Measurements from ENCODE around the gene ACSL4. TPM values are rescaled to one million over a fixed set of nuclear protein-coding genes. Genes with fewer than 3 reads are reported as not detected.

ACSL4 gene
- total RNA-seq, 1 experiment from 2014 or later: 38.3 TPM

GRCh38 chrX:109760922-109761250 is 27.8 kb upstream of the ACSL4 start:
- Mint-ChIP-seq H3K27ac (ENCODE audit: unreplicated experiment) (no peak overlapping the region), H3K36me3 (ENCODE audit: insufficient read depth, unreplicated experiment) (no peaks in the 10 kb centered on the region)
- intact Hi-C loops (cut with micrococcal nuclease; ENCODE audit: unreplicated experiment): no loop called here

GRCh38 chrX:109760209-109760921 is 27.3 kb upstream of the ACSL4 start:
- intact Hi-C loops (cut with micrococcal nuclease; ENCODE audit: unreplicated experiment): no loop called here
- H3K27ac Mint-ChIP-seq (ENCODE audit: unreplicated experiment): no peak overlapping the region
- BruUV-seq (replicated peaks): no TSS peak

More at GRCh38 chrX:109760922-109761250, 27.8 kb upstream of the ACSL4 start:
- Mint-ChIP-seq H3K27me3 (ENCODE audit: insufficient read depth, unreplicated experiment) (no peaks in the 10 kb centered on the region), H3K4me1 (ENCODE audit: low read depth, unreplicated experiment) (peaks cover 7% of the 10 kb centered on the region), H3K9me3 (ENCODE audit: unreplicated experiment) (peaks cover 2% of the 10 kb centered on the region), H3K4me3 (ENCODE audit: unreplicated experiment) (no peak overlapping the region)
- Histone ChIP-seq H3K27me3 (replicated peaks; ENCODE audit: control insufficient read depth, insufficient read depth, low read length) (no peaks in the 10 kb centered on the region), H3K4me1 (no peaks in the 10 kb centered on the region), H3K36me3 (ENCODE audit: control insufficient read depth, insufficient read depth, low read length) (no peaks in the 10 kb centered on the region), H3K9me3 (no peaks in the 10 kb centered on the region), H3K4me3 (ENCODE audit: low read depth, low read length) (no peak overlapping the region)
- no peak for DNase-seq
- POLR2A ChIA-PET: interaction anchor here (0.7 kb wide), 1 partner anchor 21 kb away, joined by 3 read pairs; no protein-coding TSS in a partner anchor
- no TSS peak for BruUV-seq (replicated peaks)
- CTCF ChIA-PET: no interaction called here
- no peak for TF ChIP-seq CTCF (IDR thresholded peaks at IDR 0.05; ENCODE audit: insufficient read depth in 1 of 2, low read depth in 1 of 2, low read length in 1 of 2, severe bottlenecking in 1 of 2, unreplicated experiment in 1 of 2)

GRCh38 chrX:109753256-109753655 is 20.2 kb upstream of the ACSL4 start:
- CTCF ChIA-PET: no interaction called here
- Mint-ChIP-seq H3K9me3 (ENCODE audit: unreplicated experiment) (peaks cover 10% of the 10 kb centered on the region), H3K27me3 (ENCODE audit: insufficient read depth, unreplicated experiment) (no peaks in the 10 kb centered on the region), H3K27ac (ENCODE audit: unreplicated experiment) (no peak overlapping the region), H3K36me3 (ENCODE audit: insufficient read depth, unreplicated experiment) (no peaks in the 10 kb centered on the region), H3K4me1 (ENCODE audit: low read depth, unreplicated experiment) (peaks cover 5% of the 10 kb centered on the region), H3K4me3 (ENCODE audit: unreplicated experiment) (no peak overlapping the region)
- BruUV-seq (replicated peaks): no TSS peak
- TF ChIP-seq CTCF (IDR thresholded peaks at IDR 0.05; ENCODE audit: insufficient read depth in 1 of 2, low read depth in 1 of 2, low read length in 1 of 2, severe bottlenecking in 1 of 2, unreplicated experiment in 1 of 2): no peak
- Histone ChIP-seq H3K9me3 (no peaks in the 10 kb centered on the region), H3K4me3 (ENCODE audit: low read depth, low read length) (no peak overlapping the region), H3K4me1 (no peaks in the 10 kb centered on the region), H3K27me3 (replicated peaks; ENCODE audit: control insufficient read depth, insufficient read depth, low read length) (no peaks in the 10 kb centered on the region), H3K36me3 (ENCODE audit: control insufficient read depth, insufficient read depth, low read length) (no peaks in the 10 kb centered on the region)
- DNase-seq: no peak
- intact Hi-C loops (cut with micrococcal nuclease; ENCODE audit: unreplicated experiment): no loop called here
- POLR2A ChIA-PET: no interaction called here

More at GRCh38 chrX:109760209-109760921, 27.3 kb upstream of the ACSL4 start:
- Mint-ChIP-seq H3K27me3 (ENCODE audit: insufficient read depth, unreplicated experiment) (no peaks in the 10 kb centered on the region), H3K4me3 (ENCODE audit: unreplicated experiment) (no peak overlapping the region), H3K4me1 (ENCODE audit: low read depth, unreplicated experiment) (peaks cover 7% of the 10 kb centered on the region), H3K36me3 (ENCODE audit: insufficient read depth, unreplicated experiment) (no peaks in the 10 kb centered on the region), H3K9me3 (ENCODE audit: unreplicated experiment) (peaks cover 7% of the 10 kb centered on the region)
- no peak for TF ChIP-seq CTCF (IDR thresholded peaks at IDR 0.05; ENCODE audit: insufficient read depth in 1 of 2, low read depth in 1 of 2, low read length in 1 of 2, severe bottlenecking in 1 of 2, unreplicated experiment in 1 of 2)
- Histone ChIP-seq H3K36me3 (ENCODE audit: control insufficient read depth, insufficient read depth, low read length) (no peaks in the 10 kb centered on the region), H3K9me3 (no peaks in the 10 kb centered on the region), H3K27me3 (replicated peaks; ENCODE audit: control insufficient read depth, insufficient read depth, low read length) (no peaks in the 10 kb centered on the region), H3K4me3 (ENCODE audit: low read depth, low read length) (no peak overlapping the region), H3K4me1 (no peaks in the 10 kb centered on the region)
- DNase-seq: no peak
- ChIA-PET POLR2A (no interaction called here), CTCF (no interaction called here)

All from Caco-2 (cell line).